GM18499 (cell line): Measurements from ENCODE around the gene KCTD11.
"Not testable (repeated sequence)": the region's sequence is repeated elsewhere in the genome, so short reads cannot be mapped to it uniquely, and the experiment has no call there.

Experiments
- ATAC-seq: cut with Tn5 transposase; IDR thresholded peaks from one replicate; pipeline ENCODE4 v1.9.1; 2021; ENCODE audit warnings: moderate number of reproducible peaks; ENCODE audit not compliant: insufficient read depth, unreplicated experiment

The KCTD11 gene

GRCh38 chr17:7340179-7340578 lies 11.8 kb upstream of the KCTD11 start:
- no peak for ATAC-seq

- no peak for ATAC-seq
These were observed 10.1 kb upstream of the KCTD11 start for GRCh38 chr17:7341842-7342241.

- ATAC-seq: no peak
These were observed 8.7 kb upstream of the KCTD11 start for GRCh38 chr17:7343250-7343649.

- no peak for ATAC-seq
These were observed 5.0 kb upstream of the KCTD11 start for GRCh38 chr17:7346761-7347614.

GRCh38 chr17:7347630-7348477 lies 4.1 kb upstream of the KCTD11 start:
- no peak for ATAC-seq

- ATAC-seq: no peak
These were observed 3.3 kb upstream of the KCTD11 start for GRCh38 chr17:7348478-7349242.

- no peak for ATAC-seq
These were observed 534 bp downstream of the KCTD11 start for GRCh38 chr17:7352503-7352889.

GRCh38 chr17:7352910-7353635 lies 1.1 kb downstream of the KCTD11 start:
- ATAC-seq: no peak

GRCh38 chr17:7354262-7354843 lies 2.4 kb downstream of the KCTD11 start:
- no peak for ATAC-seq

- no peak for ATAC-seq
These were observed 3.1 kb downstream of the KCTD11 start, which contains the start of gene TMEM95 for GRCh38 chr17:7355053-7355452. Gene TMEM95 (plus strand): TSS chr17:7355156. CDS start chr17:7355205, 49 bp downstream.

- ATAC-seq: no peak
These were observed 3.6 kb downstream of the KCTD11 start for GRCh38 chr17:7355573-7355972.

GRCh38 chr17:7356072-7356549 lies 4.1 kb downstream of the KCTD11 start:
- ATAC-seq: no peak

GRCh38 chr17:7356756-7357155 lies 4.8 kb downstream of the KCTD11 start:
- no peak for ATAC-seq

- no peak for ATAC-seq
These were observed 5.4 kb downstream of the KCTD11 start for GRCh38 chr17:7357381-7357780.

- ATAC-seq: no peak
These were observed 9.9 kb downstream of the KCTD11 start for GRCh38 chr17:7361906-7362305.

GRCh38 chr17:7363311-7363710 lies 11.3 kb downstream of the KCTD11 start:
- no peak for ATAC-seq

GRCh38 chr17:7365963-7366362 lies 14.0 kb downstream of the KCTD11 start:
- ATAC-seq: not testable (repeated sequence)

- ATAC-seq: no peak
These were observed 15.1 kb downstream of the KCTD11 start for GRCh38 chr17:7367083-7367482.

- no peak for ATAC-seq
These were observed 16.1 kb downstream of the KCTD11 start for GRCh38 chr17:7367918-7368598.
